Measurements from ENCODE around the gene IFNA8.
"Not testable (repeated sequence)": the region's sequence is repeated elsewhere in the genome, so short reads cannot be mapped to it uniquely, and the experiment has no call there.

Gene IFNA8

DNA sequence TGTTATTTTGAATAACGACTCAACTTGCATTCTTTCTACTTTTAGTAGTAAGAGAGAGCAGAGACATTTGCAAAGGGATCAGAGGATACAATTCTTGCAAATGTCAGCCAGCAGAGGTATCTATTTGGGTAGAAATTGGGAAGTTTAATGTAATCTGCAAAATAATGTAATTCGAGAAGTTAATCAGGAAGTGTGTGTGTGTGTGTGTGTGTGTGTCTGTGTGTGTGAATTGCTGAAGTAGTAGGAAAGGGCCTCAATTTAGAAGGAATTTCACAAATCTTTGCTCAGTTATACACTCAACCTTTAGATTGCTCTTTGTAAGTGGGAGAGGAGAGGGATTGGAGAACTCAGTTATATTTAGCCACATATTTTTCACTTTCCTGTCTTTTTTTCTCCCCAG, 20.3 kb downstream of the IFNA8 start:
- DNase-seq: no peak

DNA sequence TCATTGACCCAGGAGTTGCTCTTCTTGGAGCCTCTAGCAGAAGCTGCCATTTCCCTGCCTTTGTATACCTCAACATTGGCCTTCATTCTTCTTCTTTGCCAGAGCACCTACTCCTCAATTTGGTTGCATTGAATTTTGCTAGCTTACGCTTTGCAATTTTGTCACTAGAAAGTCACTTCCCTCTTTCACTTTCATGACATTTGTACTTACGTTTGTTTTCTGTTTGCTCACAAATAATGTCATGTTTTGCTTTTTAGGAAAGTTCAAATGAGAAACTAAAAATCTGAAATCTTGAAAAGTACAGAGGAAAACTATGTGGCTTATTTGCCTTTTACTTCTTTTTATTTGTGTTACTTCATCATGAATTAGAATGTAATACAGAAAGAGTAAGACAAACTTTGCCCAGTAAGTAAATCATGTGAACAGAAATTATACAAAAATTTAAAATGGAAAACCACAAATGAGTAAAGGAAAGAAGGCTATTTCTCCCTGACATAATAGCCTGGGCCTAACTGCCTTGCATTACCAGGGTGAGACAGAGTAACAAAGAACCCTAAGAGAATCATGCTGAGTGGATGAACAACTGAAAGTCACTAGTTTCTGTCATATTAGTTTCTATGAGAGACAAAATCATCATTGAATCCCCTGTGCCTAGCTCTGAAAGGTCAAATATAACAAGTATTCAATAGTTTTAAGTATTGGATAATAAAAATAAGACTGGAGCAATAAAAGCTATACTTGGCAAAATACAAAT, 23.9 kb downstream of the IFNA8 start:
- no peak for DNase-seq

DNA sequence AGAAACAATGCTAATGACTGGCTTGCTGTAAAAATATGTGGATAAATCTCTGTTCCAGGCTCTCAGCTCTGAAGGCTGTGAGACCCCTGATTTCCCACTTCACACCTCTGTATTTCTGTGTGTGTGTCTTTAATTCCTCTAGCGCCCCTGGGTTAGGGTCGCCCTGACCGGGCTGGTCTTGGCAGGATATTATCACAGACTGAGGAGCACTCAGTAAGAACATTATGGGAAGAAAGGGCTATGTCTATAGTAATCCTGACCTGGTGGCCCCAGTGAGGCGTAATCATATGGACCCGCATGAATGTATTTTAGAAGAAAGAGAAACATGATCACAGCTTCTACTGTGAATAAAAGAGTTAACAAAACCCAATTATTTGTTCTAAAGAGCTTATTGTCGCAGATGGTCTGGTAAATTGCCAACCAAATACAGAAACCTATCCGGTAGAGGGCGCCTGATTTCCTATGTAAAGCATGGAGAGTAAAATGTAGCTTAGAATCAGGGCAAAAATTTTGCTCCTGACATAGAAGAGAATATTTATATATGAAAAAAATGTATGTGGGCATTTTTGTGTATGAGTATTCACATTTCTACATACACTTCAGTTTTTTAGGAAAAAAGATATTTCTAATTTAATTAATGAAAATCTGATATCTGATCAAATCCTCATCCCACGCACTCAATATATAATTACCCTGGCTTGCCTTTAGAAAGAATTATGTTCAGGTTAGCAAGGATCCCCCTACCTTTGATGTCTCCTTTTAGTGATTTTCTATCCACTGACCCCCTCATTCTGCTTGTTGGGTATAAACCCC, 25.5 kb downstream of the IFNA8 start:
- DNase-seq: peak; percentile 66

DNA sequence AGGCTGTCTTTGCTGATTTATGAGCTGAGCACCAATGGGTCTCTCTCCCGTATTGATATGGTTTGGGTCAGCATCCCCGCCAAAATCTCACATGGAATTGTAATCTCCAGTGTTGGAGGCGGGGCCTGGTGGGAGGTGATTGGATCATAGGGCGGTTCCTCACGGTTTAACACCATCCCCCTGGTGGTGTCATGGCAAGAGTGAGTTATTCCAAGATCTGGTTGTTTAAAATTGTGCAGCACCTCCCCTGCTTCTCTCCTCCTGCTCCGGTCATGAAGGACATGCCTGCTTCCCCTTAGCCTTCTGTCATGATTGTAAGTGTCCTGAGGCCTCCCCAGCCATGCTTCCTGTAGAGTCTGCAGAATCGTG, 26.1 kb downstream of the IFNA8 start:
- not testable (repeated sequence) for DNase-seq

DNA sequence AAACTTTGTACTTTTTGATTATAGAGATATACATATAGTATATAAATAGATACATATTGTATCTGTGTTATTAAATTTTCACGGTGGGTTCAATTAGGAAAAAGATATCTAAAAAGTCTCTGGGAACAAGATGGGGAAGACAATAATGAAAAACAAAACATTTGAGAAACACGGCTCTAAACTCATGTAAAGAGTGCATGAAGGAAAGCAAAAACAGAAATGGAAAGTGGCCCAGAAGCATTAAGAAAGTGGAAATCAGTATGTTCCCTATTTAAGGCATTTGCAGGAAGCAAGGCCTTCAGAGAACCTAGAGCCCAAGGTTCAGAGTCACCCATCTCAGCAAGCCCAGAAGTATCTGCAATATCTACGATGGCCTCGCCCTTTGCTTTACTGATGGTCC, 31.2 kb downstream of the IFNA8 start, which contains the start of gene IFNA1:
Gene IFNA1, plus strand, starts transcription at position 301 of the 400 bp plus-strand sequence. Its CDS starts 69 bp downstream, at position 370.
- DNase-seq: no peak

DNA sequence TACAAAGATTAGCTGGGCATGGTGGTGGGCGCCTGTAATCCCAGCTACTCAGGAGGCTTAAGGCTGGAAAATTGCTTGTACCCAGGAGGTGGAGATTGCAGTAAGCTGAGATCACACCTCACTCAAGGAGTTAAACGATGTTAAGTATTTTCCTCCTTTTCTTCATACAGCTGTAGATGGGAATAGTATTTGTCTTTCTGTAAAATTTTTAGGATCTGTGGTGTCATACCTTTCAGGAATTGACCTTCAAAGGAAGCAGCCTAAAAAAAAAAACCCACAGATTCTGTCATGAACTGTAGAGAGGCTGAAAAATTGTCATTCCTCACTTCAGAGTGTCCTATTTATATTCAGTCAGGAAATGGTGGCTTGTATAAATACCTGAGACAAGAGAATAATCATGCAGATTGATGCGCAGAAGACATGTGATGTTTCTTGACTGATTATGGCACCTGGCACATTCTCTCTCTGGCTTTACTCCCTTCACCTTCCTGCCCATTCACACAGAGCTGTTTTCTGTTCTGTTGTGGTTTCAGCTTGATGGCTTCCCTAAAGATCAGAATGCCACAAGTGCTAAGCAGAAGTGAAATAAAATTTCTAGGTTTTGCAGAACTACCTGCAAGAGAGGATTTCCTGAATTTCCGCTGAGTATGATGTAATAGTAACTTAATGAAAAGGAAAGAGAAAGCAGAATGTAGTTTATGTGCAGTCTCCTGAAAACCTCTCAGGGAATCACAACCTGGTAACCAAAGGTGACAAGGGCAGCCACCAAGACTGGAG, 35.1 kb downstream of the IFNA8 start:
- no peak for DNase-seq

GRCh38 chr9:21449312-21449711, 40.4 kb downstream of the IFNA8 start:
- not testable (repeated sequence) for DNase-seq

DNA sequence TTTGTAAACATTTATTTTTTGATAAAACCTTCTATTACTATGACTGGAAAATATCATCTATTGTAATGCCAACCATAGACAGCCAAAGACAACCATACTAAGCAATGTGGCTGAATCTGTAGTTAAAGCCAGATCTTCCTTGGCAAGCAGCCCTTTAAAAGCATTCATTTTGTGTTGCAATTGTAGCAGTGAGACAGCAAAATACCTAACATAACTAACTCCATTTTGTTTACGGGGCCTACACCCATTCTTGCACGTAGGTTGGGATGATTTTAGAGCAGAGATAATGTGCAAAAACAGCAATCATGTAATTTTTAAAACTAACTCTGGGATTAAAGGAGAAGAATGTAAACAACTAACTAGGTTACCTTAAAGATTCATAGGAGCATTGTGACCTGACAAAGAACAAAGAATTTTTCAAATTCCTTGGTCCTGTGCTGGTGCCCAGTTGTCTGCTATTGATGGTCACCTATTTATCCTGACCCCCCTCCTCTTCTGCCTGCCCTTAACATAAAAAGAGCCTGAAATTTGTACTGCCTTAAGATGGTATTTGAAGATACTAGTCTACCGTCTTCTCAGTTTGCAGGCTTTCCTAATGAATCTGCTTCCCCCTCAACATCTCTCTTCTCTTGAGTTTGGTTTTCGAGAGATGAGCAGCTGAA, 41.9 kb downstream of the IFNA8 start:
- DNase-seq: peak; percentile 19

DNA sequence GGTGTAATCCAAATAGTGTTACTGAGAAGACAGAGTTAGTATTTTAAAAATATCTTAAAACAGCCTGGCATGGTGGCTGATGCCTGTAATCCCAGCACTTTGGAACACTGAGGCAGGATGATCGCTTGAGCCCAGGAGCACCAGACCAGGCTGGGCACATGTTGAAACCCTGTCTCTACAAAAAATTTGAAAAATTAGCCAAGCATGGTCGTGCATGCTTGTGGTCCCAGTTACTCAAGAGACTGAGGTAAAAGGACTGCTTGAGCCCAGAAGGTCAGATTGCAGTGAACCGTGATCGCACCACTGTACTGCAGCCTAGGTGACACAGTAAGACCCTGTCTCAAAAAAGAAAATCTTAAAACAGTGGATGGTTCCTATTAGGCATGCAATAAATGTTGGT, 43.8 kb downstream of the IFNA8 start:
- no peak for DNase-seq

DNA sequence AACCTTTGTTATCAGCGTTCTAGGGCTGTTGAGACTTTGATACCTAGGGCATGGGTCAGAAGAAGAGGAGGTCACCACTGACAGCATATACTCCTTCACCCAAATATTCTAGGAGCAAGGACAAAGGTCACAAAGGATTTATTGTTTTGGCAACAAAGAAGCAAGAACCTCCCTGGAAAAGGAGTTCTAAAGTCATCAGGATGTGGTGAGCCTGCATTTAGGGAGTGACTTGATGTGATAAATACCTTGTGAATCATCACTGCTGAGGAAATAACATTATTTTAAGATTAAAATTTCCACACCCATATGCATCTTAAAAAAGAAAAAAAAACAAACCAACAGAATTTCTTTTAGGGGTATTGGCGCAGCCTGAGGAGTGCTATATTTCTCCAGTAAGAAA, 45.2 kb downstream of the IFNA8 start:
- peak; percentile 48 for DNase-seq

DNA sequence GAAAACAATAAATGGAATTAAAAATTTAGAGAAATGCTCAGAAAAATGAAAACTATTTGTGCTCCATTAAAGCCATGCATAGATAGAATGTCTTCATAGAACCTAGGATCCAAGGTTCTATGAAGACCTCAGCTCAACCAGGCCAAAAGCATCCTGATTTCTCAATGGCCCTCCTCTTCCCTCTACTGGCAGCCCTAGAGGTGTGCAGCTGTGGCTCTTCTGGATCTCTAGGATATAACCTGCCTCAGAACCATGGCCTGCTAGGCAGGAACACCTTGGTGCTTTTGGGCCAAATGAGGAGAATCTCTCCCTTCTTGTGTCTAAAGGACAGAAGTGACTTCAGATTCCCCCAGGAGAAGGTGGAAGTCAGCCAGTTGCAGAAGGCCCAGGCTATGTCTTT, 46.4 kb downstream of the IFNA8 start:
- peak; percentile 38 for DNase-seq

Data from fibroblast of skin of back (primary cell).